GM19035 (cell line): ENCODE data around the gene SLC17A9.
"Not testable (repeated sequence)": the region's sequence is repeated elsewhere in the genome, so short reads cannot be mapped to it uniquely, and the experiment has no call there.

Experiments used
- ATAC-seq: cut with Tn5 transposase; IDR thresholded peaks from one replicate; pipeline ENCODE4 v1.9.1; 2021; ENCODE audit not compliant: unreplicated experiment

SLC17A9 gene

GRCh38 chr20:62955519-62956386 lies 3.2 kb downstream of the SLC17A9 start:
- no peak for ATAC-seq

DNA sequence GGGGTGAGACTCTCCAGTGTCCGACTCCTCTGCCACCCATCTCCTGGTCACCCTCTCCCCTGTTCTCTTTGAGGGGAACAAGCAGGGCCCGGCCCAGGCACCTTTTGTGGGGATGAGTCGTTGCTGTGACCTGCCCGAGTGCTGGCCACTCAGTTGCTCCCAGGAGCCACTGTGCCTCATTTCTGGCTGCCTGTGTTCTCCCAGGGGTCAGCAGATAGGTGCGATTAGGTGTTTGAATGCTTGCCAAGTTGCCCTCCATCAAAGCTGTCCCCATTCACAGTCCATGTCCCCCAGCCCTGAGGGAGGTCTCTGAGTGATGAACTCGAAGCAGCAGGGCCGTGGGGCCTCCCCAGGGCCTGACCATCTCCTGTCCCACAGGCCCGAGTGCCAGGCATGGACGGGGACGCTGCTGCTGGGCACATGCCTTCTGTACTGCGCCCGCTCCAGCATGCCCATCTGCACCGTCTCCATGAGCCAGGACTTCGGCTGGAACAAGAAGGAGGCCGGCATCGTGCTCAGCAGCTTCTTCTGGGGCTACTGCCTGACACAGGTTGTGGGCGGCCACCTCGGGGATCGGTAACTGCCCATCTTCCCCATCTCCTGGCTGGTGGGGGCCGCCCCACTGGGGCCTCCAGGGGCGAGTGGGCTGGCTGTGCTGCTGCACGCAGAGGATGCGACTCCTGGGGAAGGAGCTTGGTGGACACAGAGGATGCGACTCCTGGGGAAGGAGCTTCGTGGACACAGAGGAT lies 4.1 kb downstream of the SLC17A9 start:
- ATAC-seq: no peak

GRCh38 chr20:62957136-62958117 lies 4.9 kb downstream of the SLC17A9 start:
- ATAC-seq: no peak

- ATAC-seq: no peak
Observed at GRCh38 chr20:62958388-62959100, 6.0 kb downstream of the SLC17A9 start.

- no peak for ATAC-seq
Observed at GRCh38 chr20:62959101-62959971, 6.8 kb downstream of the SLC17A9 start.

- no peak for ATAC-seq
Observed at GRCh38 chr20:62959998-62960436, 7.5 kb downstream of the SLC17A9 start.

GRCh38 chr20:62960446-62961309 lies 8.2 kb downstream of the SLC17A9 start:
- not testable (repeated sequence) for ATAC-seq

DNA sequence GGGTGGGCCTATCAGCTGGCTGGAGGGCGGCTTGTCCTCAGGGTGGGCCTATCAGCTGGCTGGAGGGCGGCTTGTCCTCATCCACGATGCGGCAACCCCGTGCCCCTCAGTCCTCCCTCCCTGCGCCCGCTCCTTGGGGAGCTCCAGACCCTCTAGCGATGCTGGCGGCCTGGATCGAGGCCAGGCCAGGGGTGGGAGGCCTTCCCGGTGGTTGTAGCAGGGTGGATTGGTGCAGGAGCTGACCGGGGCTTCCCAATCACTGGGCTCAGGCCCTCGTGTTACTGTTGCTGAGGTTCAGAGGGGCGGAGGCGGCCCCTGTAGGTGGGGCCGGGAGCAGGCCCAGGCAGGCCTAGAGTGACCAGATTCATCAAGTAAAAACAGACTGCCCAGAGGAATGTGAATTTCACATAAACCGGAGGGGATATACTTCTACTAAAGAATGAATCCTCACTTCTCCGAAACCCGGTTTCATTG lies 8.8 kb downstream of the SLC17A9 start:
- no peak for ATAC-seq

GRCh38 chr20:62961799-62962198 lies 9.3 kb downstream of the SLC17A9 start:
- no peak for ATAC-seq

GRCh38 chr20:62962221-62962879 lies 9.8 kb downstream of the SLC17A9 start:
- no peak for ATAC-seq

DNA sequence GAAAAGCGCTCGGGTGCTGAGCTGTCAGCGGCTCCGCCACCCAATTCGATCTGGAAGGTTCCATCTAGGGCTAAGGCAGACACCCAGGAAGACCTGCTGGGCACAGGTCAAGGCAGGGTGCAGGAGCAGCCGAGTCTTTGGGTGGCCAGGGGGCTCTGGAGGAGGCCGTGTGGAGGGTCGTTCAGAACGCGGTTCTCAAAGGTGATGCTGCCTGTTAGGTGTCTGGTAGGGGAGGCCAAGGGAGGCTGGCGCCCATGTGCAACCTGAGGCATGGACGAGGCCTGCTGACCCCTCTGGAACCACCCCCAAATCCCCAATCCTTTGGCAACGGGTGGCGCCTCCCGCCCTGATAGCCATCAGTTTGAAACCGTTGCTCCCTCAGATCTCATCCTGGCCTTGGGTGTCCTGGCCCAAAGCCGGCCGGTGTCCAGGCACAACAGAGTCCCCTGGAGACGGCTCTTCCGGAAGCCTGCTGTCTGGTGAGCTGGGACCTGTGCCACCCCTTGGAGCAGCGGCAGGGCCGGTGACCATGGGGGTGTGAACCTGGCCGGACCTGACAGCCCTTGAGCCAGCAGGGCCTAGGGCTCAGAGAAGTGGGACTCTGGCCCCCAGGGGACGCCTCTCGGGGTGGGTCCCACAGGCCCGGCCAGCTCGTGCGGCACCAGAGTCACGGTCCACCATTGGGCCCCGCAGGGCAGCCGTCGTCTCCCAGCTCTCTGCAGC lies 10.5 kb downstream of the SLC17A9 start:
- ATAC-seq: no peak

DNA sequence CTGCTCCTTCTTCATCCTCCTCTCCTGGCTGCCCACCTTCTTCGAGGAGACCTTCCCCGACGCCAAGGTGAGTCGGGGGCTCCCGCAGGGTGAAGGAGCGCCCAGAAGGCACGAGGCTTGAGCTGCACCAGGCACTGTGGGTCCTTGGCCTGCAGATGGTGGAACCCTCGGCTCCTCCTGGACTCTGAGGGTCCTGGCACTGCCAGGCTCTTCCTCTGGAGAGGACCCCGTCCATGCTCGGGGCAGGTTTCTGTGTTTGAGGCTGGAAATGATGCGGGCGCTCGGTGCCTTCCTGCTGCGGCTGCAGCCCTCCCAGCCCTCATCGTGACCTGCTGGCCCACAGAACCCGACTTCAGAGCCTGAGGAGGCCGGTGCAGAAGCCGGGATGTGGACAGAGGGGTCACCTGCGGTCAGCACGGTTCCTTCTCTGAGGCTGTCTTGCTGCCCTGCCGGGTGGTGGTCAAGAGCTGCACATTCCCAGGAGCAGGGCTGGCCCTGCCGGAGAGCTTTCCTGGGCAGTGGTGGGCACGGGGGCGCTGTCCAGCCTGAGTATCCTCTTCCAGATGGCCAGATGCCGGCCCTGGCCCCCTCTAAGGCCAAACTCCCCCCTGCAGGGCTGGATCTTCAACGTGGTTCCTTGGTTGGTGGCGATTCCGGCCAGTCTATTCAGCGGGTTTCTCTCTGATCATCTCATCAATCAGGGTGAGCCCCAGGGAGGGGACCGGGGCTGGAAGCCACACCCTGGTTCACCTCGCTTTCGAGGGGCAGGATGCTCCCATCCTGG lies 11.3 kb downstream of the SLC17A9 start:
- no peak for ATAC-seq

DNA sequence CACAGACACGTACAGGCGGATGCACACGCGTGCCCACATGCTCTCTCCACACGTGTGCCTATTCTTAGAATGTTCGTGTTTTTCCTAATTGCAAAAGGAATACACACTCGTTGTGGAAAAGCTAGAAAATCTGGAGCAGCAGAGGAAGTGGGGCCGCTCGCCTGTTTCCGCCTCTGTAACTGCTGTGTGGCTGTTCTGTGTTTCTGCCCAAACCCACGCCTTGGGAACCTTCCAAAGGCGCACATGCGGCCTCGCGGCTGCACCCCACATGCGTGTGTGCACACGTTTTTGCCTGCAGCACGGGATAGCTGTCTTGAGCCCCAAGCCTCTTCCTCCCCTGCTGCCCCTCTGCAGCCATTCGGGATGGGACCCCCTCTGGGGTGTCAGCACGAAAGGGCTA lies 12.2 kb downstream of the SLC17A9 start:
- ATAC-seq: no peak

GRCh38 chr20:62965363-62965771 lies 12.9 kb downstream of the SLC17A9 start:
- no peak for ATAC-seq

DNA sequence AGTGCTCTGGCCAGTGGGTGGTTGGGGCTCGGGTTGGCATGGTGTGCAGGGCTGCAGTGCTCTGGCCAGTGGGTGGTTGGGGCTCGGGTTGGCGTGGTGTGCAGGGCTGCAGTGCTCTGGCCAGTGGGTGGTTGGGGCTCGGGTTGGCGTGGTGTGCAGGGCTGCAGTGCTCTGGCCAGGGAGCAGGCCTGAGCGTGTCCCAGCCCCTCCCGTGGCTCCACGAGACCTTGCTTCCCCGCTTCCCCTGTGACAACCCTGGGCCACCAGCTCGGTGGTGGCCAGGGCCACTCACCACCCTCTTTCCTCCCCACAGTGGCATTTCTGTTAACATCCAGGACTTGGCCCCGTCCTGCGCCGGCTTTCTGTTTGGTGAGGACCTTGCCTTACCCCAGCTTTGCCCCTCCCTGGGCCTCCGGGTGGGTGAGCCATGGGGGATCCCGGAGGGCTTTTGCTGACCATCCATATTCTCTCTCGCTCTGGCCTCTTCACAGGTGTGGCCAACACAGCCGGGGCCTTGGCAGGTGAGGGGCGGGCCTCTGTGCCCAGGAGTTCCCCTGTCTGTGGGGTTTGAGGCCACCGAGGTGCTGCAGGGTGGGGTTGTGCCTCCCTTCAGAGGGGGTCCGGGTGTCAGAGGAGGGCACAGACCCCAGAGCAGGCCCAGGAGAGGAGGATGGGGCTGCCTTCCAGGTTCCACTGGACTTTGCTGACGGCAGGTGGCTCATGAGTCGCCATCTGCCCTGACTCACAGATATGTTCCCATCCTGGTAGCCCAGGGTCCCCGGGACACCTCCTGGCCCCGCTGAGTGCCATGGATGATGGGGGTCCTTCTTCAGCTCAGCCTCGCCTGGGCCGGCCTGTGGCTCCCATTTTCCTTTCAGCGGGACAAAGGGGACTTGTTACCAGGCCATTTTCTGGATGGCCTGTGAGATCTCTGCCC lies 14.0 kb downstream of the SLC17A9 start:
- ATAC-seq: no peak
